Adrenal gland (tissue), 12 donors: ENCODE results near the gene PPP1R7. TPM values are rescaled to one million over a fixed set of nuclear protein-coding genes. Genes with fewer than 3 reads are reported as not detected.

ENCODE experiments used
- DNase-seq, 7 donors: peaks; one replicate each; pipeline ENCODE4 v3.0.0-alpha.2; 2019 to 2020
- H3K27ac ChIP-seq, 5 donors: fragments of 200-600 bp; sonication (generic) in 4 of 5; 1 replicate in 3 of 5; 2 replicates in 2 of 5; pipeline versions ENCODE4 v1.5.1 to v1.8.0; 2016 to 2020; ENCODE audit warnings: mild to moderate bottlenecking in 1 of 5
- H3K27me3 ChIP-seq: fragments of 200-600 bp; 2 replicates; pipeline ENCODE4 v1.8.0; 2021
- H3K36me3 ChIP-seq, 2 donors: fragments of 200-600 bp; replicated peaks in 1 of 2; 1 replicate in 1 of 2; 2 replicates in 1 of 2; pipeline versions ENCODE4 v1.5.1 to v1.8.0; 2018 to 2022
- H3K4me1 ChIP-seq, 2 donors: fragments of 200-600 bp; replicated peaks in 1 of 2; 1 replicate in 1 of 2; 2 replicates in 1 of 2; pipeline versions ENCODE4 v1.5.1 to v1.8.0; 2018 to 2021
- H3K4me3 ChIP-seq, 4 donors: fragments of 200-600 bp; sonication (generic) in 3 of 4; one replicate each; pipeline ENCODE4 v1.5.1; 2016 to 2018
- H3K9me3 ChIP-seq, 3 donors: fragments of 200-600 bp; sonication (generic) in 1 of 3; replicated peaks in 1 of 3; 1 replicate in 2 of 3; 2 replicates in 1 of 3; pipeline versions ENCODE4 v1.5.1 to v1.8.0; 2016 to 2021
- CTCF ChIP-seq, 6 experiments: fragments of 450-650 bp in 4 of 6; fragments of 200-600 bp in 2 of 6; sonication (generic) in 1 of 6; IDR thresholded peaks; 1 replicate in 5 of 6; 2 replicates in 1 of 6; pipeline versions ENCODE4 v1.5.1 to v1.8.0; 2016 to 2021; ENCODE audit warnings: antibody characterized with exemption in 6 of 6, mild to moderate bottlenecking in 2 of 6, moderate library complexity in 1 of 6
- POLR2A ChIP-seq, 2 donors: fragments of 450-650 bp; IDR thresholded peaks; one replicate each; pipeline ENCODE4 v1.6.1; 2017; ENCODE audit warnings: antibody characterized with exemption in 2 of 2, mild to moderate bottlenecking in 2 of 2, moderate library complexity in 1 of 2
- WGBS, 4 donors: extraction: QIAGEN DNeasy Blood & Tissue Kit in 2 of 4; methylation state at CpG; one replicate each; pipeline versions ENCODE4 v1.1.5 to v1.1.7; 2013 to 2017; 5-methylcytosine and 5-hydroxymethylcytosine counted together
- intact Hi-C, 2 donors: fragments of 100-400 bp; cut with DNase I; formaldehyde crosslinking; loops; one replicate each; pipeline versions ENCODE4 v1.14.1 to v1.15.0; 2022 to 2023
- polyA plus RNA-seq, 3 donors: library from polyadenylated mRNA; stranded (reverse); fragments of 200-250 nt in 2 of 3; fragments of 350-450 nt in 1 of 3; fragmentation: Illumina TruSeq in 1 of 3; extraction: RNeasy Lipid Tissue Mini Kit (QIAGEN cat#74804) in 1 of 3; gene quantifications; one replicate each; pipeline ENCODE4 v1.2.3, GENCODE V29; 2013 to 2014
- total RNA-seq, 9 donors: library from RNA; depleted of rRNA in 4 of 9; stranded (reverse); fragments of >200 nt in 4 of 9; fragments of 120-200 nt in 1 of 9; fragmentation: NEBNext Ultra II Directional in 1 of 9; extraction: Animal tissue kit (Norgen Biotek cat#: 25700) in 1 of 9; gene quantifications; one replicate each; pipeline versions ENCODE4 v1.1.0 to v1.2.4, GENCODE V29; 2013 to 2023
- donor health status: healthy with polysubstance abuse.
- donor health status: Bipolar disorder and iron deficiency.
- donor health status: DM: yes; HTN: yes; CAD: no.
- donor health status: DM: no; HTN: no; CAD: no.
- donor health status: DM: no; HTN: no; CAD: no.
- donor health status: DM: yes; HTN: yes; CAD: no.

The PPP1R7 gene
- total and polyA plus RNA-seq, 12 donors: 26.2 to 128 (median 63.1) TPM

- 89 to 95% (median 92%) methylated on average over 2 of the region's 2 CpGs for WGBS, 4 donors
- TF ChIP-seq CTCF (IDR thresholded peaks at IDR 0.05): no peak
- TF ChIP-seq POLR2A (IDR thresholded peaks at IDR 0.05): no peak
- DNase-seq: no peak
Measured at GRCh38 chr2:241173557-241173956, 23.3 kb downstream of the PPP1R7 start.

GRCh38 chr2:241177526-241178334 is 27.5 kb downstream of the PPP1R7 start:
- intact Hi-C loops: no loop called here
- Histone ChIP-seq H3K36me3 (peaks cover 0 to 41% of the 10 kb centered on the region in 2 donors), H3K27me3 (no peaks in the 10 kb centered on the region), H3K27ac (no peak overlapping the region), H3K4me3 (no peak overlapping the region), H3K9me3 (no peaks in the 10 kb centered on the region), H3K4me1 (no peaks in the 10 kb centered on the region)
- no peak for DNase-seq
- TF ChIP-seq POLR2A (IDR thresholded peaks at IDR 0.05) (no peak), CTCF (IDR thresholded peaks at IDR 0.05) (no peak)
- 95 to 97% (median 96%) methylated on average over 8 to 12 of the region's 12 CpGs for WGBS, 4 donors

More at GRCh38 chr2:241173557-241173956, 23.3 kb downstream of the PPP1R7 start:
- Histone ChIP-seq H3K27me3 (no peaks in the 10 kb centered on the region), H3K36me3 (peaks cover 0 to 61% of the 10 kb centered on the region in 2 donors), H3K9me3 (peaks cover 0 to 13% (median 0%) of the 10 kb centered on the region in 3 donors), H3K4me3 (no peak overlapping the region), H3K4me1 (no peaks in the 10 kb centered on the region), H3K27ac (no peak overlapping the region)
- intact Hi-C loops: no loop called here

GRCh38 chr2:241178961-241179360 is 28.7 kb downstream of the PPP1R7 start:
- Histone ChIP-seq H3K27me3 (no peaks in the 10 kb centered on the region), H3K27ac (peak overlapping the region in 1 of 5 donors; percentile 39), H3K4me3 (no peak overlapping the region), H3K4me1 (no peaks in the 10 kb centered on the region), H3K9me3 (no peaks in the 10 kb centered on the region), H3K36me3 (peaks cover 0 to 41% of the 10 kb centered on the region in 2 donors)
- intact Hi-C loops: no loop called here
- TF ChIP-seq CTCF (IDR thresholded peaks at IDR 0.05): no peak
- DNase-seq: no peak
- 80 to 92% (median 89%) methylated on average over 4 of the region's 4 CpGs for WGBS, 4 donors

GRCh38 chr2:241179899-241180298 is 29.6 kb downstream of the PPP1R7 start:
- Histone ChIP-seq H3K4me1 (no peaks in the 10 kb centered on the region), H3K27ac (no peak overlapping the region), H3K9me3 (no peaks in the 10 kb centered on the region), H3K27me3 (no peaks in the 10 kb centered on the region), H3K36me3 (peaks cover 0 to 33% of the 10 kb centered on the region in 2 donors), H3K4me3 (no peak overlapping the region)
- 83 to 96% (median 85%) methylated on average over 4 of the region's 4 CpGs for WGBS, 4 donors
- intact Hi-C loops: no loop called here
- no peak for TF ChIP-seq POLR2A (IDR thresholded peaks at IDR 0.05)
- TF ChIP-seq CTCF (IDR thresholded peaks at IDR 0.05): no peak
- DNase-seq: no peak
